SK-N-MC (cell line): Measurements from ENCODE around the gene TSPAN4.

ENCODE experiments used
- DNase-seq: peaks from one replicate; pipeline ENCODE4 v3.0.0-alpha.2; 2011; ENCODE audit warnings: low read depth, low spot score
- H3K27ac ChIP-seq: fragments of 200-600 bp; sonication (generic); 2 replicates; pipeline ENCODE4 v1.5.1; 2016; ENCODE audit warnings: mixed run types
- H3K36me3 ChIP-seq: fragments of 200-600 bp; sonication (generic); 2 replicates; pipeline ENCODE4 v1.6.1; 2017; ENCODE audit warnings: antibody characterized with exemption, low read length, mixed read lengths; ENCODE audit not compliant: insufficient read depth
- H3K4me3 ChIP-seq: fragments of 200-600 bp; sonication (generic); 2 replicates; pipeline ENCODE4 v1.5.1; 2016
- H3K9ac ChIP-seq: fragments of 200-600 bp; sonication (generic); 2 replicates; pipeline ENCODE4 v1.8.0; 2017; ENCODE audit warnings: mixed run types, mixed read lengths; ENCODE audit not compliant: insufficient read length
- H3K9me3 ChIP-seq: fragments of 200-600 bp; sonication (generic); 2 replicates; pipeline ENCODE4 v1.6.1; 2017; ENCODE audit warnings: low read depth, mild to moderate bottlenecking, antibody characterized with exemption, low read length, moderate library complexity, mixed read lengths
- EZH2 ChIP-seq: fragments of 200-600 bp; sonication (generic); IDR thresholded peaks from one replicate; pipeline ENCODE4 v1.6.1; 2017; ENCODE audit warnings: antibody characterized with exemption
- FOXP2 ChIP-seq: optimal IDR thresholded peaks from 2 replicates; pipeline ENCODE3; 2011; ENCODE audit warnings: mild to moderate bottlenecking, moderate library complexity; ENCODE audit not compliant: insufficient read depth; ENCODE audit errors: extremely low read length, control extremely low read depth
- POLR2AphosphoS5 ChIP-seq: IDR thresholded peaks from 2 replicates; pipeline ENCODE4 v1.6.1; 2012; ENCODE audit warnings: mild to moderate bottlenecking, low read depth, low read length, borderline replicate concordance

The TSPAN4 gene

GRCh38 chr11:849104-849824 lies 6.6 kb downstream of the TSPAN4 start:
- no peaks in the 10 kb centered on the region for H3K9me3 ChIP-seq
- no peak for DNase-seq
- 0 out of 2 replicates have a peak overlapping the region, but pooled peaks have one; percentile 25 for H3K27ac ChIP-seq
- no peaks in the 10 kb centered on the region for H3K36me3 ChIP-seq
- H3K9ac ChIP-seq, result no peak overlapping the region
- peak overlapping the region; percentile 83 for H3K4me3 ChIP-seq
- TF ChIP-seq FOXP2, result no peak
- TF ChIP-seq EZH2, result no peak
- TF ChIP-seq POLR2AphosphoS5, result no peak

GRCh38 chr11:849951-850774 lies 7.5 kb downstream of the TSPAN4 start:
- Histone ChIP-seq H3K4me3 (peak overlapping the region; percentile 83), H3K9ac (peak overlapping the region; percentile 56), H3K36me3 (no peaks in the 10 kb centered on the region), H3K27ac (no peak overlapping the region), H3K9me3 (no peaks in the 10 kb centered on the region)
- DNase-seq, result no peak
- TF ChIP-seq POLR2AphosphoS5 (no peak), EZH2 (no peak), FOXP2 (no peak)

- Histone ChIP-seq H3K9ac (no peak overlapping the region), H3K36me3 (no peaks in the 10 kb centered on the region), H3K9me3 (no peaks in the 10 kb centered on the region), H3K4me3 (peak overlapping the region; percentile 83), H3K27ac (no peak overlapping the region)
- no peak for TF ChIP-seq FOXP2
- no peak for TF ChIP-seq EZH2
- no peak for TF ChIP-seq POLR2AphosphoS5
- DNase-seq, result no peak
Measured at GRCh38 chr11:850775-851763, 8.4 kb downstream of the TSPAN4 start.

- no peak for DNase-seq
- Histone ChIP-seq H3K9ac (no peak overlapping the region), H3K4me3 (no peak overlapping the region), H3K9me3 (no peaks in the 10 kb centered on the region), H3K36me3 (no peaks in the 10 kb centered on the region), H3K27ac (no peak overlapping the region)
- TF ChIP-seq EZH2 (no peak), POLR2AphosphoS5 (no peak), FOXP2 (no peak)
Measured at GRCh38 chr11:852762-853161, 10.1 kb downstream of the TSPAN4 start.

- no peaks in the 10 kb centered on the region for H3K36me3 ChIP-seq
- TF ChIP-seq FOXP2 (no peak), EZH2 (no peak), POLR2AphosphoS5 (no peak)
Measured at GRCh38 chr11:853682-854448, 11.2 kb downstream of the TSPAN4 start.

GRCh38 chr11:854601-855329 lies 12.1 kb downstream of the TSPAN4 start:
- no peak overlapping the region for H3K4me3 ChIP-seq
- peak overlapping the region; percentile 40; the same call in 1 of the 2 replicates for H3K27ac ChIP-seq
- no peaks in the 10 kb centered on the region for H3K36me3 ChIP-seq
- H3K9ac ChIP-seq, result no peak overlapping the region
- DNase-seq, result no peak
- no peaks in the 10 kb centered on the region for H3K9me3 ChIP-seq
- TF ChIP-seq POLR2AphosphoS5, result no peak
- no peak for TF ChIP-seq FOXP2
- no peak for TF ChIP-seq EZH2

More at GRCh38 chr11:853682-854448, 11.2 kb downstream of the TSPAN4 start:
- DNase-seq, result no peak
- Histone ChIP-seq H3K9ac (no peak overlapping the region), H3K9me3 (no peaks in the 10 kb centered on the region), H3K4me3 (no peak overlapping the region), H3K27ac (0 out of 2 replicates have a peak overlapping the region, but pooled peaks have one; percentile 40)

GRCh38 chr11:855330-855674 lies 12.7 kb downstream of the TSPAN4 start:
- TF ChIP-seq POLR2AphosphoS5, result no peak
- TF ChIP-seq FOXP2, result no peak
- no peak for TF ChIP-seq EZH2
- Histone ChIP-seq H3K27ac (no peak overlapping the region), H3K9ac (no peak overlapping the region)

More at GRCh38 chr11:855330-855674, 12.7 kb downstream of the TSPAN4 start:
- no peak for DNase-seq
- H3K4me3 ChIP-seq, result no peak overlapping the region
- no peaks in the 10 kb centered on the region for H3K36me3 ChIP-seq
- H3K9me3 ChIP-seq, result no peaks in the 10 kb centered on the region
